Adrenal gland (tissue), 5 donors: ENCODE data around the gene SPEM2.

Experiments used
- CTCF ChIP-seq, 6 experiments: fragments of 450-650 bp in 4 of 6; fragments of 200-600 bp in 2 of 6; sonication (generic) in 1 of 6; IDR thresholded peaks; 1 replicate in 5 of 6; 2 replicates in 1 of 6; pipeline versions ENCODE4 v1.5.1 to v1.8.0; 2016 to 2021; ENCODE audit warnings: antibody characterized with exemption in 6 of 6, mild to moderate bottlenecking in 2 of 6, moderate library complexity in 1 of 6
- POLR2A ChIP-seq, 2 donors: fragments of 450-650 bp; IDR thresholded peaks; one replicate each; pipeline ENCODE4 v1.6.1; 2017; ENCODE audit warnings: antibody characterized with exemption in 2 of 2, mild to moderate bottlenecking in 2 of 2, moderate library complexity in 1 of 2
- donor health status: DM: no; HTN: no; CAD: no.

DNA sequence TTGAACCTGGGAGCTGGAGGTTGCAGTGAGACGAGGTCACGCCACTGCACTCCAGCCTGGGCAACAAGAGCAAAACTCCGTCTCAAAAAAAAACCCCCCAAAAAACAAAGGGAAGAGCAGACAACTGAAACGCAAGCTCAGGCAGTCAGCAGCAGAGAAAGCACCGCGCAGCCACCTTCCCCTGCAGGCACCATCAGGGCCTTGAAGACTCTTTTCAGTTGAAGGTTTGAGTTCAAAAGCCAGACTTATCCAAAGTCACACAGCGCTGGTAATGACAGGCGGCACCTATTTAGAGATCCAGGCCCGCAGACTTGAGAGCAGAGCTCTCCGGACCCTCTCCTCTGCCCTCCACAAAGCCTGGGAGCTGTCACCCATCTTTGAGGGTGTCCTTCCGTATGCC lies 42.9 kb downstream of the SPEM2 start:
- no peak for TF ChIP-seq CTCF (IDR thresholded peaks at IDR 0.05)
- TF ChIP-seq POLR2A (IDR thresholded peaks at IDR 0.05): no peak
